ENCODE measurements around the gene RAPGEF5. TPM values are rescaled to one million over a fixed set of nuclear protein-coding genes. Genes with fewer than 3 reads are reported as not detected.

Gene RAPGEF5
- total RNA-seq, 1 donor from 2014 or later, result 138 TPM

DNA sequence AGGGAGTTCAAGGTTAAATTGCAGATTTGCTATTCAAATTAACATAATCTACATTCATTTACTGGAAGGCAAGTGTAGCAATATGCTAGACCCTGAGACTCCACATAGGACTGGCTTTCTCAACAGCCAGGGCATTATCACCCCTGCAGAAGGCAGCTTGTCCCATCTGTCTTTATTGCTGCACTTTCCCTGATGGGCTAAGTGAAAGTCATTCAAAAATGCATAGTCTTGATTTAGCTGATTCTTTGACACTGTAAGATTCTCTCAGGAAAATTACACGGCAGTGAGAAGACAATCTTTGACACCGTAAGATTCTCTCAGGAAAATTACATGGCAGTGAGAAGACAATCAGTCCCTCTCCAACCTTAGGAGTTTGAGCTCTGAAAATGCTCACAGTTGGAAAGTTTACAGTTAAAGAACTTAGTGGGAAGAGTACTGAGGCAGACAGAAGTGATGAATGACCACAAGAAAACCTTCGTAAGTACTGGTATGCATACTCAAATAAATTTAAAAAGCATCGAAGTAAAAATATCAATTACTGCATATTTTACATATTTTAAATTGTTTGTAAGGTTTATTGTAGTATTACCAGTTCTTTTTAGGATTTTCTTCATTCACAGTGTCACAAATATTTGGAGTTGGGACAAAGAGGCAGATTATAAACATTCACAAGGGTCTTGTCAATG, 88.9 kb downstream of the RAPGEF5 start:
- DNase-seq (ENCODE audit: low read depth in 2 of 2), result no peak

DNA sequence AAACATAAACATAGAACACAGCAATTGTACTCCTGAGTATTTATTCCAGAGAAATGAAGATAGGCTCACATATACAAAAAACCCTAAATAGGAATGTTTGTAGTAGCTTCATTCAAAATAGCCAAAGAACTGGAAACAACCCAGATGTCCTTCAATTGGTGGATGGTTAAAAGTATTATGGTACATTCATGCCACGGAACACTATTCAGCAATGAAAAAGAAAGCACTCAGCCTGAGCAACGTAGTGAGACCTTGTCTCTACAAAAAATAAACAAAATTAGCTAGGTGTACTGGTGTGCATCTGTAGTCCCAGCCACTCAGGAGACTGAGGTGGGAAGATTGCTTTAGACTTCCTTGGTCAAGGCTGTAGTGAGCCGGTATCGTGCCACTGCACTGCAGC, 94.4 kb downstream of the RAPGEF5 start:
- DNase-seq (ENCODE audit: low read depth in 2 of 2), result no peak

DNA sequence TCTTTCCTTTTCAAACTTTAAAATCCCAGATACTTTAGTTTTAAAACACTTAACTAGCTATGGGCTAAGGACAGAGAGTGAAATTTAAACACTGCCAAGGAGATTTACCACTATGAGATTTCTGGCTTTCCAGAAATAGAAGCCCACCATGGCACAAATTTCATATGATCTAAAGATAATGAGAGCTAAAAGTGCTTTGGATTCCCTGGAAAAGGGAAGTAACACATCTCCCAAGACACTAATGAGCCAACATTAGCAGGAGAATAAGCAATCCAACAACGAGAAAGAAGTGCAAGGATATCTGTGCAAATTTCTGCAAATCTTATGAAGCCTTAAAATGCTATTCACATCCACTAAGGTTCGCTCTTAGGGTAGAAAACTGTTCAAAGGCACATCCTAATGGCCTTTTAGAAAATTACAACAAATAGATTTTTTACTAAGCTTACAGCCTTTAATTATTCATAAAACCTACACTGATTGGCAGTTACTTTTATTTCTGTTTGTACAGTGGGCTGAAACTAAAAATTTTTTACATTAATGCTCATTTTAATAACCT, 100.3 kb downstream of the RAPGEF5 start:
- DNase-seq (ENCODE audit: low read depth in 2 of 2), result peak in 1 of 2 donors; percentile 18

DNA sequence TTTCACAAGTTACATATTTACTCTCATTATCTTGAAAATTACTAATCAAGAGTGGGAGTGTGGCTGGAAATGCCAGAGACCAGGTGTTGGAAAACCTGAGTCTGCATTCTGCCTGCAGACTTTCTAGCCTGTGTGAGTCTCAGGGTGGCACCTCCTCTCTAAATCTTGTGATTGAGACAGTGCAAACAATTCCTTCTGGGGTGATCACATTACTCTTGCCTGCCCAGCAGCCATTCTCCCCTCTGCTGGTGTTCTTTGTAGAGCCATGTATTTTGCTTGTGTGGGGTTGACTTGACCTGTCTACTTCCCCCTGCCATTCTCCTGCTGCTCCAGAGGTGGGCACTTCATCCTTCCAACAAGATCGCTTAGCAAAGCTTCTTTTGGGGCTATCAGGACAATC, 101.1 kb downstream of the RAPGEF5 start:
- DNase-seq (ENCODE audit: low read depth in 2 of 2), result no peak

DNA sequence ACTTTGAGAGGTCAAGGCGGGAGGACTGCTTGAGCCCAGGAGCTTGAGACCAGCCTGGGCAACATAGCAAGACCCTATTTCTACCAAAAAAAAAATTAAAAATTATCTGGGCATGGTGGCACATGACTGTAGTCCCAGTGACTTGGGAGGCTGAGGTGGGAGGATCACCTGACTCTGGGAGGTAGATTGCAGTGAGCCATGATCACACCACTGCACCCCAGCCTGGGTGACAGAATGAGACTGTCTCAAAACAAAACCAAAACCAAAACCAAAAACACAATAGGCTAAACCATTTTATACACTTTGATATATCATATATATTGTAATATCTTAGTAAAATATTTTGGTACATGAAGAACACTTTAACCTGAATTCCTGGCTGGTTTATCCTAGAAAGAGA, 101.6 kb downstream of the RAPGEF5 start:
- no peak for DNase-seq (ENCODE audit: low read depth in 2 of 2)

DNA sequence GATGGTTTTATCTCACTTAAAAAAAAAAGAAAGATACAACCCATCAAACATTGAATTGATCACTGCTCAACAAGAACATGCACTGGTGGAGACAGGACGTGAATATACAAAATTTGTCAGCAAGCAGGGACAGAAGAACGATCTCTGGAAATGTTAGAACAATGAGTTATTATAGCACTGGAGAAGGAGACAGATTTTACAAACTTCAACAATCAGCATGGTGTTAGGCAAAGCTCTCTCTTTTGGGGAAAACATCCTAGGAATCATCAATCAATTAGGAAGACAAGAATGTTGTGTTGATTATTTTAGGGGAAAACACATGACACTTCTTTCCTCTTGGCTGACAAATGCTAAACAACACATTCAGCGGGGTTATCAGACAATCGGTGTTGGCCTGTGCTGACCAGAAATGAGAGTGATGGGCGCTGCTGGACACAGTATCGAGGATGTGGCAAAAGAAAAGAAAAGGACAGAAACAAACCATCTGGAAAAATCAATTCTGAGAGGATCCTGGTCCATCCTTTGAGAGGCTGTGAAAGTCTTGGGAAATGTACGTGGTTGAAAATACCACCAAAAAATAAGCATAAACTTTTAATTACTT, 103.9 kb downstream of the RAPGEF5 start:
- DNase-seq (ENCODE audit: low read depth in 2 of 2), result no peak

DNA sequence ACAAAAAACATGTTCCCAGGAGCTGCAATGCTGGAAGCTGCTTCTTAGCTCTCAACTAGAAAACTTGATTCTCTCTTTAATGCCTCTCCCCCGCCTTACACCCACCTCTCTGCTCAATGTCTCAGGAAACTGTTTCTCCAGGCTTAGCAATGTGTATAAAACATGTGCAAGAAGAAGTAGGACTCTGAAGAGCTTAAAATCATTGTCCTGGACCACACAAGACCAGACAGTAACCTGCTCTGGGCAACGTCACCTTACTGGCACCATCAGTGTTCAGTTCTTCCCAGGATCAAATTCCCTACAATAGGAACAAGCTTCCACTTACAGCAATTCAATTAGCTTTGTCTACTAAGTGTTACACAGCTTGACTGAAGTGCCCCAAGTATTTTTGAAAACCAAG, 104.9 kb downstream of the RAPGEF5 start:
- DNase-seq (ENCODE audit: low read depth in 2 of 2), result no peak

DNA sequence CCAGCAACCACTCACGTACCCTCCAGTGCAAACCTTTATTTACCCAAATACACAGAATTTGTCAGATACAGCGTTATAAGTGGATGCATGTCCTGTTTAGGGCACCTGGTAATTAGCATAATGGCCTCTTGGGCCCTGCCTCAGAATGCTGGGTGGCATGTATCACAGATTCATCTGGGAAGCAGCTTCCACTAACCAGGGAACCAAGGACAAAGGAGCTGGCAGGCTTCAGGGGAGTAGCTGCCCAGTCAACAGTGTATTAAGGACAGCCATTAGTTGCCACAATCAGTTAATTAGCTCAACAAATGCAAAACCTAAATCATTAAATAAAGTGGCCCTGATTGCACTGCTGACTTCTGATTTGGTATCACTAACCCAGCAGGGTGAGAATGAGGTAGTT, 105.7 kb downstream of the RAPGEF5 start:
- DNase-seq (ENCODE audit: low read depth in 2 of 2), result no peak

DNA sequence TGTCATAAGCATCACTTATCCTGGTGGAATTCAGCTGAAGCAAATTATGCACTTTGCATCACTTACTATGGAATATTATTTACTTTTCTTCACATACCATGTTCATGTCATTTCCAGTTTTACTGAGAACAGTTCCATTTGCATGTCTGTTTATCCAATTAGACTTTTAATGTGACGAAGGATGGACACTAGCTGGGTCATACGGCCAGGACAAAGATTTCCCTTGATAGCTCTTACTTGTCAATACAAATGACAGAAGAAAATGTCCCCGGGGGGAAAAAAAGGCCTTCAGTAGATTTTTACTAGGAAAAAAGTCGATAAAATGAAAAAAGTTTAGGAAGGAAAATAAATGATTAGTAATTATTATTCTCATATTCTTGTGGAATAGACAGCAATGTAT, 106.6 kb downstream of the RAPGEF5 start:
- no peak for DNase-seq (ENCODE audit: low read depth in 2 of 2)

DNA sequence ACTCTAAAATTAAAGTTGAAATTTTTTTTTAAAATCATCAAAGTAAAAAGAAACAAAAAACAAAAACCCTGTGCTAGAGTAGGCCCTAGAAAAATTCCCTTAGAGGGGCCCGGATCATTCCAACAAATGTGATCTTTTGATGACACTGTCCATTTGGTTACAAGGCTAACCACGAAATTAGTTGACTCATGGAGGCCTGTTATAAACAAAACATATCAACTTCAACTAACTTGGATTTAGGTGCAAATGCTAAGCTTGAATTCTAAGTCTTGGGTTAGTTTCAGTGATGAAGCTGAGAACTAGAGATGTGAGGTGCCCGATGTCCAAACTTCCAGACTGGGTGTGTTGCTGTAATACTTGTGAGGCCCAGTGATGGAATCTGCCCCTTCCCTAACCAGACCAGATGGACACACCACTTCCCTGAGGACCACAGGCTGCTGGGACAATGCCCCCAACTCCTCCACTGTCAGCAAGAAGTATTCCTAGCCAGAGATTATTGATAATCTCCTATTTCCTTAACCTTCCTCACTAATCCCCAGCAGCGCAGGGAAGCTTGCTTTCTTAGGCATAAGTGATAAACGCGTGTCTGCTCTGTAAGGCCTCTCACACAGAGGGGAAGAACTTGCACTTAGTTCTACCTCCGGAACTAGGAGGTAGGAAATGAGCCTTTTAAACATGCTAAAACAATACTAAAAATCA, 108.7 kb downstream of the RAPGEF5 start:
- DNase-seq (ENCODE audit: low read depth in 2 of 2), result no peak

DNA sequence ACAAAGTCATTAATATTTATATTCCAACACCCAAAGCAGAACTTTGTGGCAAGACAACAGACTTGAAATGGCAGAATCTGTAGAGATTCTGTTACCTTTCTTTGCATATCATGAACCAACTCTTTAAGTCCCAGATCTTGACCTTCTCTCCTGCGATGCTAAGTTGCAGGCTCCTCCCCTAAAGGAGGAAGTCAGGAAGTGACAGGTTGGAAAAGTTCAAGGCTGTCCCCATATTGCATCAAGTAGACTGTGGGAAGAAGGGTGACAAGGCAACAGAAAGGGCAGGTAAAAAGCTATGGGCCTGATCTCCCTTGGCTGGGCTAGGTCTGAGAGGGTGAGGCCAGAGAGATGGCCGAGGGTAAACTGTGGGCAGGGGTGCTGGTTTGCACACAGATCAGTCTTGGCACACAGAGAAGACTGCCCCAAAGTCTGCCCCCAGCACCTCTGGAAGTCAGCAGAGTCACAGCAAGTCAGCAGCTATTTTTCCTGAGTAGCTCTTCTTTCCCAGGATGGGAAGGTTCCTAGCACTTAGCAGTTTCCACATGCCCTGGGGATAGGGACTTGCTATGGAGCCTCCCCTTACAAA, 115.1 kb downstream of the RAPGEF5 start:
- DNase-seq (ENCODE audit: low read depth in 2 of 2), result no peak

DNA sequence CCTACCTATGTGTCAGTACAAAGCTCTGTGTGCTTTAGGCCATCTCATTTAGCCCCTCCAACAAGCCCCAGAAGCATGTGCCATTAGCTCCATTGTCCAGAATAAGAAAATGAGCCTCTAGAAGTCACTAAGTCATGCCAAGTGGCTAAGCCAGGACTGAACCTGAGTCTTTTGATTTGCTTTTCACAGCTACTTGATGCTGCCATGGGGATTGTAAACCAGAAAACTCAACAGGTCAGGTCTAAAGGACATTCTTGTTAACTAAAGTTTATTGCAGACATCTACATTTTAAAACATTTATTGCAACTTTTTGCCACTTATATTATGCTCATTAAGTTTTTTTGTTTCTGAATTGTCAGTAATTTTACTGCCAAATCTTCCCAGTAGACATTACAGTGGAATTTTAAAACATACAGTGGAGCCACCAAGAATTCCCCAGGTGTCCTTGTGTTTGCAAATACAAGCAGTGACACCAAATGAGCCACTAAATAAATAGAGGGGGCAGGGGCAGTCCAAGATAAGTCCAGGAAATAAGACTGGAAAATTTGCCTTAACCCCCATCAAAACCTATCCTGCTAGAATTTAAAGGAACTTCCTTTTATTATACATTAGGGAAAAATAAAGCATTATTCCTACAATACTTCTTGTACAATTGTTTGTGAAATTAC, 115.9 kb downstream of the RAPGEF5 start:
- no peak for DNase-seq (ENCODE audit: low read depth in 2 of 2)

DNA sequence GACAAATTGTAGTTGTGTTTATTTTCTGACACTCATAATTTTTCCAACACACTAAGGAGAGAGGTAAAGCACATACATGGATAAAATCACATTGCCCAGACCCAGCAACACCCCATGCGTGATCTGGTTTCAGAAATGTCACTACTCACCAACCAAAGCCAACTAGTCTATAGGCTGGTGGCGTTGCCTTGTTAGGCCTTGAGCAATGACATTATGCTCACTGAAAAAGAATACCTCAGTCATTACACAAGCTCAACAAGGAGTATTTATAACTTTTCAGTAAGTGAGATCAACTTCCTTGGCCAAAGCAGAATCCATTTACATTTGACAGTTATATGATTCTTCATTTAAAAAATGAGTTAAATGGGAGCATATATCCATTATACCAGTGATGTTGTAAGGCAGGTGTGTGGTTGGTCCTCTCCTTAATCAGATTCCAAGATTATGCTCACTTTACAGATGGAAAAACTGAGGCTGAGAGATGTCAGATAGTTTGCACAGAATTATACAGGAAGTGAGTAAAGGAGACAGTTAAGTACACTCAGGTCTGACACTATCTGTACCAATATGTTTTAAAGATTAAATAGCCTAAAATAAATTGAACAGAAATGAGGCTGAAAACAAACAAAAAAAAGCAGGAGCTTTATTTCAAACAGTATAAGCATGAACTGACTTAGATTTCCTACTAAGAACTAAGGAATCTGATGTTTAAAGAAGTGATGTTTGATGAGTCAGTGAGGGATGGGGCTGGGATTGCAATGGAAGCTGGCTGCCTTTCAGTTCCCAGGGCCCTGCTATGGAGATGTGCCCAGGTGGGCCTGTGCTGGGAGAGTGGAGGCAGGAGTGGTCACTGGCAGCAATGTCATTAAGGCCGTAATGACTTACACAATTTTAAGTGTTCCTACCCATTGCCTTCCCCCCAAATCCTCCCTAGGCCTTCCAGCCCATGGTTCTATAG, 118.3 kb downstream of the RAPGEF5 start:
- DNase-seq (ENCODE audit: low read depth in 2 of 2), result no peak

DNA sequence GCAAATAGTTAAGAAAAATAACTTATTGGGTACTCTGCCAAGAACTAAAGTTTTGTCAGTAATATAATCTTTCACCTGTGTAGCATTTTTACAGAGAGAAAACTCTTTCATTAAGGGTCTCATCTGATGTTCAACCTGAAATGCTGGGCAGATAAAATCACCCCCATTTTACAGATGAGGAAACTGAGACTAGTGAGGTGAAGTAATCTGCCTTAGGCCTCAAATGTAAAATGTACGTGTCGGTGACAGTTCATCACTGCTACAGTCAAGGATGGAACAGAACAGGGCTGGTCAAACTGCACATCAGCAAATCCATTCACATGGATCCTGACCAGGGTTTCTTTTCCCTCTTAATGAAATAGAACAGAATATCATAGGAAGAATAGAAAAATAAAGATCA, 121.8 kb downstream of the RAPGEF5 start:
- DNase-seq (ENCODE audit: low read depth in 2 of 2), result no peak

DNA sequence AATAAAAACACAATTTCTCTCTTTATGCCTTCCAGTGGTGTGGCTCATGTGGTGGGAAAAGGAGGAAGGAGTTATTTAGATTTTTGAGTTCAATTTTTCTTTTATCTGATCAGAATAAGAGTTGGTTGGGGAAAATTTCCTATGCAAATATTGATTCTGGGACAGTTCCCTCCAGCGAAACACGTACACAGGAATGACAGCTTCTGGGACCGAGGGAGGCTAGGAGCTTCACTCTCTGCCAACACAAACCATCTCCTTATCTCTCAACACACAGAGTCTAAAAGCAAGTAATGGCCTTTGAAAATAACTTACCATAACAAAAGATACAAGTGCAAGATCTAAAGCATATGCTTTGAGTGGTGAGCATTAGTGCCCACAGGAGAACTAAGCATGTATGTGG, 122.7 kb downstream of the RAPGEF5 start:
- peak in 1 of 2 donors; percentile 59 for DNase-seq (ENCODE audit: low read depth in 2 of 2)

DNA sequence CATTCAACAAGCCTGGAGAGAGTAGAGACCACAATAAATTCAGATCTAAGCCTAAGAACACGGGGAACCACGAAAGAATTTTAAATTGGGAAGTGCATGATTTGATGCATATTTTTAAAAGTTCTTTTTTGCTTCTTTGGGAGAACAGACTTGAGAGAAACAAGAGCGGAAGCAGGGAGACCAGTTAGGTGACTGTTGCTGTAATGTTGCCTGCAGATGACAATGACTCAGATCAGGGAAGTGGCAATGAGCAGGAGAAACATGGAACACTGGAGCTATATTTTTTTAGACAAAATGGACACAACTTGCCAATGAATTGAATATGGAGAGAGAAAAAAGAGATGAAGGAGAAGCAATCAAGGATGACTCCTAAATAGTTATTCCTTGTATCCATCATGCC, 125.1 kb downstream of the RAPGEF5 start:
- DNase-seq (ENCODE audit: low read depth in 2 of 2), result no peak

DNA sequence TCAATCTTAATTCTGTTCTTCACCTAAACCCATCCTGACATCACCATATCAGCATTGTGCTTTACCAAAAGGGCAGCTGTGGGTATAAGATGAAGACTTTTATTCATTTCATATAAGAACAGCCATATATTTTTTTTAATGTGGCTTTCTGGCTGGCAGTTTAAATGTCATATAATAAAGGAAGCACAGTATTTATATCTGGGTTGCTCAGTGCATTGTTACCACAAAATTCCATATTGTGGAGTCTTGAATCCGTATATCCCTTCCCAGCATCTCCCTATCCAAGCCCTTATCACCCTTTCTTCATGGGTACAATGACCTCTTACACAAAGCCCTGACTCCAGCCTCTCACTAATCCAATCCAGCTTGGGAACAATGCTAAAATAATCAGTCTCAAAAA, 125.8 kb downstream of the RAPGEF5 start:
- no peak for DNase-seq (ENCODE audit: low read depth in 2 of 2)

DNA sequence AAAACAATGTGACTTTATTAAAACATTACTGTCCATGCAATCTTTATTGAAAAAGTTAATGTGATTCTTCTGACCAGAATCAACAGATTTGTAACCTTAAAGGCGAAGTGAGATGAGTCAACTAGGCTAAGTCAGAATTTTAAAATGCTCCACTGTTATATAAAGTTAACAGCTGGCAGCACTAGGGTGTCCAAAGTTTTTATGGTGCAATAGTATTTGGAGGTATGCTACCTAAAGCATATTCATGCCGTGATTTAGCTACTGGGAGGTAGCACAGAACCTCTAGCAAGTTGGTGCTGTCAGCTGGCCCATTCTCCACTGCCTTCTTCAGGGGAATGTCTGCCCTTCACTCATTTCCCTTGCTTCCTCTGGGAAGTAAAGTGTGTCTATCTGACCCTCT, 126.7 kb downstream of the RAPGEF5 start:
- no peak for DNase-seq (ENCODE audit: low read depth in 2 of 2)

DNA sequence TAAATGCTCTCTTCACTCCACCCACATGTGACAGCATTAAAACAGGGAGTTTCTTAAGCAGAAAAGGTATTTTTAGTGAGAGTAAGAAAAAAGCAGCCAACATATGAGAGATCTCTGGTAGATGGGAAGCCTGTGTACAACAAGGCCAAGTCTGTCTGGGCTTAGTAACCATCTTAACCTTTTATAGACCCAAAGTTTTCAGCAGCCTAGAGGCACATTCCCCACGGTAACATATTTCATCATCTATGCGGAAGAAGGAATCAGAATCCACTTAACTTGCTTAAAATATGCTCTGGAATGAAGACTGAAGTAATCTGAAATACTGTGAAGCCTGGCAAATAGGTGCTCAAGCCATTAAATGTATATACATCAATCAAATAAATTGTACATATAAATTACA, 127.8 kb downstream of the RAPGEF5 start:
- DNase-seq (ENCODE audit: low read depth in 2 of 2), result no peak

DNA sequence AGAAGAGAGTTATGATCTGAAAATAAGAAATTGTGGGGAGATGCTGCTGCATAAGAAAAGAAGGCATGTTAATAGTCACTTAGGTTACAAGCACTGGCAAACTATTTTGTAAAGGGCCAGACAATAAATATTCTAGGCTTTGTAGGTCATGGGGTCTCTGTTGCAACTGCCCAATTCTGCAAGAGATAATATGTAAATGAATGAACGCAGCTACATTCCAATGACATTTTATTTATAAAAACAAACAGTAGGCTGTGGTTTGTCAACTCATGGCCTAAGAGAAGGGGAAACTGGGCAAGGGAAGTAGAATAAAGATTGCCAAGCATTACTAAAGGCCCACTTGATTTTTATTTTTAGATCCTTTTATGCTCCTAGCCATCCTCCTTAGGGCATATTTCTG, 133.1 kb downstream of the RAPGEF5 start:
- no peak for DNase-seq (ENCODE audit: low read depth in 2 of 2)

DNA sequence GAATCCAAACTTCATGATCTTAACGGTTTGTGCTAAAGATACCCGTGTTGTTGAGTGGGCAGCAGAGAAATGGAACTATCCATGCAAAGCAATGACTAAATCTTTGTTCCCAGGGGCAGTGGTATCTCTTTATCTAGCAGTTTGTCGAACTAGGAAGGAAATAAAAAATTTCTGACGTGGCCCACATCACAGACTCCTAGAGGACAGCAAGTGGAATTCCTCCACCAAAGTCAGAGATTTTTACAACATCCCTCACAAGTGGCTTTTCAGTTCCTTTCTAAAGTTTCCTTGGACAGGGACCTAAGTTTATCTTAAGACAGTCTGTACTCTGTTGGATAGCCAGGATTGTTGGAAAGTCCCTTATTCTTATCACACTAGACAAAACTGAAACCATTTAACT, 136.0 kb downstream of the RAPGEF5 start:
- peak in 1 of 2 donors; percentile 80 for DNase-seq (ENCODE audit: low read depth in 2 of 2)
